ENCODE data around the gene SRSF11. TPM values are rescaled to one million over a fixed set of nuclear protein-coding genes. Genes with fewer than 3 reads are reported as not detected.
A peak's percentile ranks its signal among the peaks of the same experiment; 100 is the strongest.
"Not testable (repeated sequence)": the region's sequence is repeated elsewhere in the genome, so short reads cannot be mapped to it uniquely, and the experiment has no call there.

SRSF11 gene
- total and polyA plus RNA-seq, 5 experiments from 2014 or later = 75.7 to 412 (median 94.6) TPM

GRCh38 chr1:70204600-70204999 lies 16.6 kb upstream of the SRSF11 start:
- Mint-ChIP-seq H3K4me3 (peak overlapping the region; percentile 94 to 99 (median 97)), H3K36me3 (peaks cover 0 to 19% (median 0%) of the 10 kb centered on the region in 3 donors), H3K4me1 (peaks cover 27 to 82% (median 62%) of the 10 kb centered on the region in 4 donors), H3K9me3 (no peaks in the 10 kb centered on the region), H3K27me3 (no peaks in the 10 kb centered on the region), H3K27ac (peak overlapping the region; percentile 98 to 100 (median 99))
- POLR2A ChIA-PET = interaction anchor here (0.6 to 4.9 kb wide), 5 partner anchors 17 to 877 kb away, joined by 3 to 49 read pairs (median 14); partner anchors contain the start of genes ANKRD13C, CTH, SRSF11 and ZRANB2
- no peak for ATAC-seq
- no peak for DNase-seq

GRCh38 chr1:70205071-70205433 lies 16.1 kb upstream of the SRSF11 start:
- POLR2A ChIA-PET = interaction anchor here (0.8 to 4.9 kb wide), 4 partner anchors 17 to 876 kb away, joined by 3 to 49 read pairs (median 16); partner anchors contain the start of genes ANKRD13C, CTH, SRSF11 and ZRANB2
- Mint-ChIP-seq H3K36me3 (peaks cover 0 to 24% (median 0%) of the 10 kb centered on the region in 3 donors), H3K4me3 (peak overlapping the region; percentile 94 to 99 (median 97)), H3K4me1 (peaks cover 28 to 87% (median 65%) of the 10 kb centered on the region in 4 donors), H3K9me3 (no peaks in the 10 kb centered on the region), H3K27me3 (no peaks in the 10 kb centered on the region), H3K27ac (peak overlapping the region; percentile 98 to 100 (median 99))
- DNase-seq = no peak
- no peak for ATAC-seq

GRCh38 chr1:70205434-70206118 lies 15.6 kb upstream of the SRSF11 start, which contains the start of gene LRRC40:
Gene LRRC40, minus strand, starts transcription at chr1:70205579. Its CDS starts 39 bp downstream, at chr1:70205540.
- peaks cover 29 to 90% (median 65%) of the 10 kb centered on the region in 4 donors for H3K4me1 Mint-ChIP-seq
- H3K4me3 Mint-ChIP-seq = peak within 1 kb of the TSS; percentile 94 to 99 (median 97)
- peak; percentile 90 to 99 (median 96) for DNase-seq
- ATAC-seq = peak; percentile 88 to 94
- H3K27ac Mint-ChIP-seq = peak within 1 kb of the TSS; percentile 98 to 100 (median 99)
- H3K27me3 Mint-ChIP-seq = no peaks in the 10 kb centered on the region
- peaks cover 0 to 25% (median 0%) of the 10 kb centered on the region in 3 donors for H3K36me3 Mint-ChIP-seq
- POLR2A ChIA-PET = interaction anchor here (1.1 to 4.9 kb wide), 4 partner anchors 16 to 876 kb away, joined by 5 to 49 read pairs (median 16); partner anchors contain the start of genes ANKRD13C, CTH, SRSF11 and ZRANB2
- H3K9me3 Mint-ChIP-seq = no peaks in the 10 kb centered on the region

- Mint-ChIP-seq H3K4me3 (peak overlapping the region; percentile 94 to 99 (median 97)), H3K27ac (peak overlapping the region in 8 of 10 donors; percentile 98 to 100 (median 99)), H3K4me1 (peaks cover 24 to 99% (median 64%) of the 10 kb centered on the region in 4 donors), H3K36me3 (peaks cover 0 to 25% (median 0%) of the 10 kb centered on the region in 3 donors)
- POLR2A ChIA-PET = interaction anchor here (0.7 to 4.9 kb wide), 5 partner anchors 15 to 874 kb away, joined by 3 to 49 read pairs (median 4); partner anchors contain the start of genes ANKRD13C, CTH, SRSF11 and ZRANB2
- DNase-seq, H3K27me3 Mint-ChIP-seq, ATAC-seq, H3K9me3 Mint-ChIP-seq: not testable (repeated sequence)
Observed at GRCh38 chr1:70206833-70207232, 14.3 kb upstream of the SRSF11 start.

DNA sequence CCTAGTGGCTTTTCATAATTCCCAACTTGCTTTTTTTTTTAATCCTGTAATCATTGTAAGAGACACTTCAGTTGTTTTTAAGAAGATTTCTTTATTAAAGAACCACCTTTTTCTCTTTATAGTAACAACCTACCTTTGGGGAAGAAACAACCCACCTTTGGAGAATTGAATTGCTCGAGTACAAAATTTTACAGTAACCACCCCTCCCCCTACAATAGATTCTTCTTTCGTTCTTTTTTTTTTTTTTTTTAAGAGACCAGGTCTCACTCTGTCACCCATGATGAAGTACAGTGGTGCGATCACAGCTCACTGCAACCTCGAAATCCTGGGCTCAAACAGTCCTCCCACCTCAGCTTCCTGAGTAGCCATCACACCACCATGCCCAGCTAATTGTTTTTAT lies 13.7 kb upstream of the SRSF11 start:
- H3K27ac Mint-ChIP-seq = peak overlapping the region in 9 of 10 donors; percentile 41 to 84 (median 68)
- no peaks in the 10 kb centered on the region for H3K27me3 Mint-ChIP-seq
- ATAC-seq (no peak), DNase-seq (no peak)
- H3K9me3 Mint-ChIP-seq = no peaks in the 10 kb centered on the region
- H3K4me1 Mint-ChIP-seq = peaks cover 23 to 93% (median 58%) of the 10 kb centered on the region in 4 donors
- POLR2A ChIA-PET = interaction anchor here (0.7 to 3.2 kb wide), 3 partner anchors 13 to 874 kb away, joined by 3 to 27 read pairs (median 4); partner anchors contain the start of genes CTH, SRSF11 and ZRANB2
- H3K36me3 Mint-ChIP-seq = peaks cover 0 to 25% (median 0%) of the 10 kb centered on the region in 3 donors
- peak overlapping the region; percentile 41 to 99 (median 96) for H3K4me3 Mint-ChIP-seq

- no peaks in the 10 kb centered on the region for H3K9me3 Mint-ChIP-seq
- H3K36me3 Mint-ChIP-seq = peaks cover 0 to 29% (median 0%) of the 10 kb centered on the region in 3 donors
- no peaks in the 10 kb centered on the region for H3K27me3 Mint-ChIP-seq
- DNase-seq (no peak), ATAC-seq (no peak)
- peak overlapping the region in 4 of 10 donors; percentile 20 to 99 (median 50) for H3K4me3 Mint-ChIP-seq
- POLR2A ChIA-PET = interaction anchor here (3.2 kb wide), 1 partner anchor 12 kb away, joined by 27 read pairs; the partner anchor contains the start of gene SRSF11
- H3K4me1 Mint-ChIP-seq = peaks cover 19 to 87% (median 56%) of the 10 kb centered on the region in 4 donors
- peak overlapping the region in 4 of 10 donors; percentile 25 to 81 (median 55) for H3K27ac Mint-ChIP-seq
Observed at GRCh38 chr1:70208292-70208691, 12.9 kb upstream of the SRSF11 start.

DNA sequence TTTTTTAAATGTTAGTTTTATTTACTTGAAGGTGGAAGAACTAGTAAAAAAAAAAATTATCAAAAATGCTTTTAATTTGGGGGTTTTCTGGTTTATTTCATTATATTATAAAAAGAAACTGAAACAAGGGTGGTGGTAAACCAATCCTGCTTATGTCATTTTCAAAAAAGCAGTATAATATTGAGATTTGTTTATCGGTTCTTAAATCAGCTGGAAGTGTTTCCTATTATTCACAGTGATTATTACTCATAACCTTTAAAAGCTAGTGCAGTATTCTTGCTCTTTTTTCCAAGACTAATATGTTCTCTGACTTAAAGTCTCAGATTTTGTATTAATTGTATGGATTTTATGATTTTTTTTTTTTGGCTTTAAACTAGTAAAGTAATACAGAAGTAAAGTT lies 10.4 kb upstream of the SRSF11 start:
- ATAC-seq = no peak
- POLR2A ChIA-PET = no interaction called here
- no peak for DNase-seq
- H3K27me3 Mint-ChIP-seq = no peaks in the 10 kb centered on the region
- no peaks in the 10 kb centered on the region for H3K9me3 Mint-ChIP-seq
- H3K36me3 Mint-ChIP-seq = peaks cover 0 to 39% (median 0%) of the 10 kb centered on the region in 3 donors
- H3K4me3 Mint-ChIP-seq = no peak overlapping the region
- H3K4me1 Mint-ChIP-seq = peaks cover 13 to 72% (median 38%) of the 10 kb centered on the region in 4 donors
- H3K27ac Mint-ChIP-seq = peak overlapping the region in 1 of 10 donors; percentile 11

DNA sequence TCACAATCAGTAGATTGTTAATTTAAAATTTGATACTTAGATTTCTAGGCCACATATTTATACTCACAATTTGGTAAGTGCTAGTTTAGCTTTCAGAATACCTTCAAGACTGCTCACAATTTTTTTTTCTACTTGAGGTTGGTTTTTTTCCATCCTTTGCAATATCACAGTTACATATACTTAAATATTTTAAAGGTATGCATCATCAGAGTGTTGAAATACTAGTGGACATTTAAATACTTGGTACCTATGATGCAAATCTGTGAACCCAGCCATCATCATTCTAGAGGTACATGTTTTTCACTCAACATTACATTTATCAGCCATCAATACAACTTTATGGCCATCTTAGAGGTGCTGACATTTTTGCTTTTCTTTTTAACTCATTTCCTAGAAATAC lies 9.6 kb upstream of the SRSF11 start:
- no peak for DNase-seq
- H3K4me3 Mint-ChIP-seq = peak overlapping the region in 1 of 10 donors; percentile 22
- no peaks in the 10 kb centered on the region for H3K27me3 Mint-ChIP-seq
- H3K4me1 Mint-ChIP-seq = peaks cover 12 to 64% (median 36%) of the 10 kb centered on the region in 4 donors
- POLR2A ChIA-PET = no interaction called here
- peaks cover 0 to 47% (median 0%) of the 10 kb centered on the region in 3 donors for H3K36me3 Mint-ChIP-seq
- no peaks in the 10 kb centered on the region for H3K9me3 Mint-ChIP-seq
- peak overlapping the region in 3 of 10 donors; percentile 0 to 41 (median 40) for H3K27ac Mint-ChIP-seq
- no peak for ATAC-seq

GRCh38 chr1:70220015-70220414 lies 1.2 kb upstream of the SRSF11 start:
- Mint-ChIP-seq H3K27me3 (no peaks in the 10 kb centered on the region), H3K4me1 (peaks cover 14 to 54% (median 40%) of the 10 kb centered on the region in 4 donors), H3K27ac (peak overlapping the region; percentile 70 to 98 (median 82)), H3K36me3 (peaks cover 0 to 53% (median 11%) of the 10 kb centered on the region in 3 donors), H3K4me3 (peak overlapping the region in 8 of 10 donors; percentile 11 to 92 (median 58)), H3K9me3 (no peaks in the 10 kb centered on the region)
- POLR2A ChIA-PET = interaction anchor here (1.9 to 3.8 kb wide), 3 partner anchors 11 to 861 kb away, joined by 7 to 49 read pairs (median 27); partner anchors contain the start of genes LRRC40 and ZRANB2
- DNase-seq = no peak
- no peak for ATAC-seq

DNA sequence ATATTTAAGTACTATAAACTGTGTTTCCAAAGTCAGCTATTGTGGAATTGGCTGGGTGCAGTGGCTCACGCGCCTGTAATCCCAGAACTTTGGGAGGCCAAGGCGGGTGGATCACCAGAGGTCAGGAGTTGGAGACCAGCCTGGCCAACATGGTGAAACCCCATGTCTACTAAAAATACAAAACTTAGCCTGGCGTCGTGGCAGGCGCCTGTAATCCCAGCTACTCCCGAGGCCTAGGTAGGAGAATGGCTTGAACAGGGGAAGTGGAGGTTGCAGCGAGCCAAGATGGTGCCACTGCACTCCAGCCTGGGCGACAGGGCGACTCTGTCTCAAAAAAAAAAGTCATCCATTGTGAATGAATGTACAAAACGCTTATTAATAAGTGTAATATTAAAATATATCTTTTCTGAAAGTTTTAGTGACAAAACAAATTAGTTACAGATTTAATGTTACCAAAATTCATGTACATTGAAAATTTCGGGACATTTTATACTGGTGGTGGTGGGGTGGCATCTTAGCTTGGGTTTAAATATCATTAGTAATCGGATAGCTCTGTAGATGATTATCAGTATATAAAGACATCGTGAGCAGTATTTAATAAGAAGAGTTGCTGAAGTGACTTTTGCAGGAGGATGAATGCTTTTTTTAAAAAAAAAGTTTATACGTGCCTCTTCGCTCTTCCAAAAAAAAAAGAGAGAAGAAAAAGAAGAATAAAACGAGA lies 503 bp upstream of the SRSF11 start:
- Mint-ChIP-seq H3K27me3 (no peaks in the 10 kb centered on the region), H3K4me1 (peaks cover 11 to 54% (median 39%) of the 10 kb centered on the region in 4 donors), H3K4me3 (peak overlapping the region; percentile 78 to 95 (median 92)), H3K9me3 (no peaks in the 10 kb centered on the region), H3K27ac (peak overlapping the region; percentile 89 to 98 (median 98)), H3K36me3 (peaks cover 0 to 50% (median 11%) of the 10 kb centered on the region in 3 donors)
- DNase-seq = no peak
- POLR2A ChIA-PET = interaction anchor here (0.6 to 3.8 kb wide), 11 partner anchors 12 to 860 kb away, joined by 3 to 49 read pairs (median 7); partner anchors contain the start of genes ANKRD13C, CTH, LRRC40 and ZRANB2
- peak in 1 of 2 donors; percentile 1 for ATAC-seq

DNA sequence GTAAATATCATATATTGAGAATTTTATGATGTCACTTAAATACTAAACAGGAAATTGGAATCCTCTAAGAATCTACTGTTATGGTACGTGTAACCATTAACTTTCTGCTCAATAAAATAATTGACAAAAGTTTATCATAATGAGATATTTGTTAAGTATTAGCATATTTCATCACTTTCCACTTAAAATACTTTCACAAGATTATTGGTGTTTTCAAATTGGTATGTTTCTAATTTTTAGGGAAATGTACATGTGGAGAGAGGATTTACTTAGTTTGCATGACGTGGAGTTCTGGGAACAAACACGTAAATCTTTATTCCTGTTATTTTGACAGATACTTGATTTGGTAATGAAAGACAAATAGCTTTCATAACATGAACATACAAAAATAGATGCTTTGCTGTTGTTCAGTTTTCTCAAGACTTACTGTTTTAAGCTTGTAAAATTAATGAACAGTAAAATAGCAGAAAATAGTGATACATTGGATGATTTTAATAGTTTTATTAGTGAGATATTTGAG lies 1.6 kb downstream of the SRSF11 start:
- Mint-ChIP-seq H3K9me3 (no peaks in the 10 kb centered on the region), H3K36me3 (peaks cover 0 to 39% (median 9%) of the 10 kb centered on the region in 3 donors), H3K27ac (peak overlapping the region in 8 of 10 donors; percentile 89 to 98 (median 96)), H3K4me1 (peaks cover 11 to 67% (median 50%) of the 10 kb centered on the region in 4 donors), H3K27me3 (no peaks in the 10 kb centered on the region), H3K4me3 (peak overlapping the region; percentile 78 to 95 (median 92))
- DNase-seq = no peak
- POLR2A ChIA-PET = interaction anchor here (0.6 to 3.7 kb wide), 3 partner anchors 14 to 131 kb away, joined by 4 to 49 read pairs (median 22); partner anchors contain the start of genes ANKRD13C and LRRC40
- ATAC-seq = no peak
